ENCODE data around the gene SLC6A16. TPM values are rescaled to one million over a fixed set of nuclear protein-coding genes. Genes with fewer than 3 reads are reported as not detected.

SLC6A16 gene
- total RNA-seq, 1 experiment from 2014 or later, result 1.3 TPM

DNA sequence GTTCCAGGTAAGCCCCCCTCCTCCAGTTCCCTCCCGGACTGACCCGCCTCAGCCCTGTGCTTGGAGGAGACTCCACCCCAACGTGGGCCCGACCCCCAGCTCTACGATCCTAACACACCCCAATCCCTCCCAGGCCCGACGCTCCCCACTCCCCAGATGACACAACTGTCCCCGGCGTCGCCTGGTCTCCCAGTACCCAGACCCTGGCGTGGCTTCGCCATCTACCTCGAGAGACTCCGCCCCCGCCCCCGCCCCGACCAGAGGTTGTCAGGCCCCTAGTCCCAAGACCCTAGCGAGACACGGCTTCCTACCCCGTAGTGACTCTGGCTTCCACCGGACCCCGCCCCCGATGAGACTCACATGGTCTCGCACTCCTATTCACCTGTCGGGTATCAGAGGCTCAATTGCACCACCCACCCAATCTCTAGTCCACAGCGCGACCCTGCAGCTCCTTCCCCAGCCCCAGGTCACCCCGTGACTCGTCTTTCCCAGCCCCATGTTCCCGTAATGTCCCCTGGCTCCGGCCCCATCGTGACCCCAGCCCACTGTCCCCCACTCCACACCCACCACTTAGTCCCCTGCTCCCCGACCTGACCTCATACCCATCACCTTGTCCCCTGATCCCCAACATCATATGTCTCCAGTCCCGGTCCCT, 13.2 kb upstream of the SLC6A16 start:
- intact Hi-C loops (cut with micrococcal nuclease; ENCODE audit: unreplicated experiment), result no loop called here
- Histone ChIP-seq H3K27me3 (ENCODE audit: control insufficient read depth, insufficient read depth, low read length) (no peaks in the 10 kb centered on the region), H3K4me3 (ENCODE audit: low read depth in 2 of 2, low read length in 2 of 2) (no peak overlapping the region), H3K36me3 (ENCODE audit: control insufficient read depth, insufficient read depth, low read length) (no peaks in the 10 kb centered on the region), H3K27ac (ENCODE audit: low read length) (no peak overlapping the region), H3K9me3 (ENCODE audit: control insufficient read depth, insufficient read depth, low read depth, low read length) (no peaks in the 10 kb centered on the region), H3K4me1 (ENCODE audit: control insufficient read depth, insufficient read depth, low read length) (peaks cover 3% of the 10 kb centered on the region; the same call in 1 of the 2 replicates)
- in situ Hi-C loops (cut with HindIII; ENCODE audit: low pct_unique_long_range_greater_than_20kb, low sequenced_read_pairs), result no loop called here
- BruUV-seq (replicated peaks), result no TSS peak
- DNase-seq (ENCODE audit: low read depth, low spot score) (no peak), ATAC-seq (no peak)
- ChIA-PET CTCF (interaction anchor here (0.6 kb wide), 1 partner anchor 141 kb away, joined by 7 read pairs; no protein-coding TSS in a partner anchor), POLR2A (no interaction called here)
- TF ChIP-seq SIN3A (IDR thresholded peaks at IDR 0.05; ENCODE audit: borderline replicate concordance, insufficient read depth, low read depth, low read length) (no peak), TCF7L2 (IDR thresholded peaks at IDR 0.05; ENCODE audit: low read depth, low read length) (no peak), POLR2AphosphoS5 (IDR thresholded peaks at IDR 0.05; ENCODE audit: low read depth, low read length) (no peak)
- TF ChIP-seq, protein P1, sequence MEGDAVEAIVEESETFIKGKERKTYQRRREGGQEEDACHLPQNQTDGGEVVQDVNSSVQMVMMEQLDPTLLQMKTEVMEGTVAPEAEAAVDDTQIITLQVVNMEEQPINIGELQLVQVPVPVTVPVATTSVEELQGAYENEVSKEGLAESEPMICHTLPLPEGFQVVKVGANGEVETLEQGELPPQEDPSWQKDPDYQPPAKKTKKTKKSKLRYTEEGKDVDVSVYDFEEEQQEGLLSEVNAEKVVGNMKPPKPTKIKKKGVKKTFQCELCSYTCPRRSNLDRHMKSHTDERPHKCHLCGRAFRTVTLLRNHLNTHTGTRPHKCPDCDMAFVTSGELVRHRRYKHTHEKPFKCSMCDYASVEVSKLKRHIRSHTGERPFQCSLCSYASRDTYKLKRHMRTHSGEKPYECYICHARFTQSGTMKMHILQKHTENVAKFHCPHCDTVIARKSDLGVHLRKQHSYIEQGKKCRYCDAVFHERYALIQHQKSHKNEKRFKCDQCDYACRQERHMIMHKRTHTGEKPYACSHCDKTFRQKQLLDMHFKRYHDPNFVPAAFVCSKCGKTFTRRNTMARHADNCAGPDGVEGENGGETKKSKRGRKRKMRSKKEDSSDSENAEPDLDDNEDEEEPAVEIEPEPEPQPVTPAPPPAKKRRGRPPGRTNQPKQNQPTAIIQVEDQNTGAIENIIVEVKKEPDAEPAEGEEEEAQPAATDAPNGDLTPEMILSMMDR (IDR thresholded peaks at IDR 0.05), result no peak
- TF ChIP-seq, protein P2, sequence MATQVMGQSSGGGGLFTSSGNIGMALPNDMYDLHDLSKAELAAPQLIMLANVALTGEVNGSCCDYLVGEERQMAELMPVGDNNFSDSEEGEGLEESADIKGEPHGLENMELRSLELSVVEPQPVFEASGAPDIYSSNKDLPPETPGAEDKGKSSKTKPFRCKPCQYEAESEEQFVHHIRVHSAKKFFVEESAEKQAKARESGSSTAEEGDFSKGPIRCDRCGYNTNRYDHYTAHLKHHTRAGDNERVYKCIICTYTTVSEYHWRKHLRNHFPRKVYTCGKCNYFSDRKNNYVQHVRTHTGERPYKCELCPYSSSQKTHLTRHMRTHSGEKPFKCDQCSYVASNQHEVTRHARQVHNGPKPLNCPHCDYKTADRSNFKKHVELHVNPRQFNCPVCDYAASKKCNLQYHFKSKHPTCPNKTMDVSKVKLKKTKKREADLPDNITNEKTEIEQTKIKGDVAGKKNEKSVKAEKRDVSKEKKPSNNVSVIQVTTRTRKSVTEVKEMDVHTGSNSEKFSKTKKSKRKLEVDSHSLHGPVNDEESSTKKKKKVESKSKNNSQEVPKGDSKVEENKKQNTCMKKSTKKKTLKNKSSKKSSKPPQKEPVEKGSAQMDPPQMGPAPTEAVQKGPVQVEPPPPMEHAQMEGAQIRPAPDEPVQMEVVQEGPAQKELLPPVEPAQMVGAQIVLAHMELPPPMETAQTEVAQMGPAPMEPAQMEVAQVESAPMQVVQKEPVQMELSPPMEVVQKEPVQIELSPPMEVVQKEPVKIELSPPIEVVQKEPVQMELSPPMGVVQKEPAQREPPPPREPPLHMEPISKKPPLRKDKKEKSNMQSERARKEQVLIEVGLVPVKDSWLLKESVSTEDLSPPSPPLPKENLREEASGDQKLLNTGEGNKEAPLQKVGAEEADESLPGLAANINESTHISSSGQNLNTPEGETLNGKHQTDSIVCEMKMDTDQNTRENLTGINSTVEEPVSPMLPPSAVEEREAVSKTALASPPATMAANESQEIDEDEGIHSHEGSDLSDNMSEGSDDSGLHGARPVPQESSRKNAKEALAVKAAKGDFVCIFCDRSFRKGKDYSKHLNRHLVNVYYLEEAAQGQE (IDR thresholded peaks at IDR 0.05; ENCODE audit: insufficient read depth in 1 of 2, low read depth in 2 of 2, low read length in 1 of 2), result no peak

GRCh38 chr19:49337267-49338022, 12.5 kb upstream of the SLC6A16 start:
- ChIA-PET POLR2A (no interaction called here), CTCF (interaction anchor here (0.6 kb wide), 1 partner anchor 142 kb away, joined by 7 read pairs; no protein-coding TSS in a partner anchor)
- intact Hi-C loops (cut with micrococcal nuclease; ENCODE audit: unreplicated experiment) (no loop called here), in situ Hi-C loops (cut with HindIII; ENCODE audit: low pct_unique_long_range_greater_than_20kb, low sequenced_read_pairs) (no loop called here)
- peaks cover 3% of the 10 kb centered on the region; the same call in 1 of the 2 replicates for H3K4me1 ChIP-seq (ENCODE audit: control insufficient read depth, insufficient read depth, low read length)
- BruUV-seq (replicated peaks), result no TSS peak
- ATAC-seq (no peak), DNase-seq (ENCODE audit: low read depth, low spot score) (no peak)
- no peaks in the 10 kb centered on the region for H3K9me3 ChIP-seq (ENCODE audit: control insufficient read depth, insufficient read depth, low read depth, low read length)
- TF ChIP-seq POLR2AphosphoS5 (IDR thresholded peaks at IDR 0.05; ENCODE audit: low read depth, low read length) (no peak), SIN3A (IDR thresholded peaks at IDR 0.05; ENCODE audit: borderline replicate concordance, insufficient read depth, low read depth, low read length) (no peak), TCF7L2 (IDR thresholded peaks at IDR 0.05; ENCODE audit: low read depth, low read length) (no peak)
- TF ChIP-seq, protein P1 (IDR thresholded peaks at IDR 0.05), result no peak
- TF ChIP-seq, protein P2 (IDR thresholded peaks at IDR 0.05; ENCODE audit: insufficient read depth in 1 of 2, low read depth in 2 of 2, low read length in 1 of 2), result no peak
- H3K4me3 ChIP-seq (ENCODE audit: low read depth in 2 of 2, low read length in 2 of 2), result no peak overlapping the region
- H3K36me3 ChIP-seq (ENCODE audit: control insufficient read depth, insufficient read depth, low read length), result no peaks in the 10 kb centered on the region
- H3K27me3 ChIP-seq (ENCODE audit: control insufficient read depth, insufficient read depth, low read length), result no peaks in the 10 kb centered on the region
- no peak overlapping the region for H3K27ac ChIP-seq (ENCODE audit: low read length)

All from Panc1 (cell line).